Epithelial cell of prostate (primary cell): ENCODE measurements around the gene MAPK12.
A peak's percentile ranks its signal among the peaks of the same experiment; 100 is the strongest.

Experiments used
- DNase-seq: peaks from one replicate; pipeline ENCODE4 v3.0.0-alpha.2; 2011; ENCODE audit warnings: low read depth, low spot score
- H3K27ac ChIP-seq: fragments of 450-650 bp; 2 replicates; pipeline ENCODE4 v1.5.1; 2017; ENCODE audit warnings: mild to moderate bottlenecking

Gene MAPK12

GRCh38 chr22:50261615-50262459, at the start of gene MAPK12:
Gene MAPK12 (minus strand): TSS chr22:50261683. CDS start chr22:50261509, 174 bp downstream.
- H3K27ac ChIP-seq = peak within 1 kb of the TSS; percentile 5
- DNase-seq = no peak

- DNase-seq = no peak
- H3K27ac ChIP-seq = no peak overlapping the region
Measured at GRCh38 chr22:50310949-50311444, 49.5 kb upstream of the MAPK12 start.

- H3K27ac ChIP-seq = no peak overlapping the region
- DNase-seq = no peak
Measured at GRCh38 chr22:50310031-50310722, 48.7 kb upstream of the MAPK12 start.

GRCh38 chr22:50309601-50309991, 48.1 kb upstream of the MAPK12 start:
- no peak overlapping the region for H3K27ac ChIP-seq
- no peak for DNase-seq

GRCh38 chr22:50308986-50309600, 47.6 kb upstream of the MAPK12 start:
- no peak overlapping the region for H3K27ac ChIP-seq
- no peak for DNase-seq

- H3K27ac ChIP-seq = no peak overlapping the region
Measured at GRCh38 chr22:50308597-50308935, 47.1 kb upstream of the MAPK12 start.

GRCh38 chr22:50307890-50308596, 46.6 kb upstream of the MAPK12 start:
- no peak overlapping the region for H3K27ac ChIP-seq
- DNase-seq = no peak

More at GRCh38 chr22:50308597-50308935, 47.1 kb upstream of the MAPK12 start:
- DNase-seq = no peak

- H3K27ac ChIP-seq = peak within 1 kb of the TSS; percentile 99
- no peak for DNase-seq
Measured at GRCh38 chr22:50306753-50307749, 45.6 kb upstream of the MAPK12 start, which contains the start of gene PLXNB2. Gene PLXNB2 (minus strand): TSS chr22:50307646. CDS start chr22:50290584, 17,062 bp downstream.

GRCh38 chr22:50305923-50306566, 44.6 kb upstream of the MAPK12 start:
- peak overlapping the region; percentile 99 for H3K27ac ChIP-seq
- peak; percentile 92 for DNase-seq

GRCh38 chr22:50305393-50305922, 44.0 kb upstream of the MAPK12 start:
- peak overlapping the region; percentile 99 for H3K27ac ChIP-seq
- DNase-seq = no peak

GRCh38 chr22:50304528-50305392, 43.3 kb upstream of the MAPK12 start:
- DNase-seq = no peak
- peak overlapping the region; percentile 99 for H3K27ac ChIP-seq

GRCh38 chr22:50303848-50304527, 42.5 kb upstream of the MAPK12 start:
- H3K27ac ChIP-seq = peak overlapping the region; percentile 99
- DNase-seq = no peak

GRCh38 chr22:50303515-50303847, 42.0 kb upstream of the MAPK12 start:
- peak overlapping the region; percentile 99 for H3K27ac ChIP-seq
- DNase-seq = no peak

GRCh38 chr22:50302564-50302963, 41.1 kb upstream of the MAPK12 start:
- peak overlapping the region; percentile 99 for H3K27ac ChIP-seq
- no peak for DNase-seq

GRCh38 chr22:50302041-50302541, 40.6 kb upstream of the MAPK12 start:
- H3K27ac ChIP-seq = peak overlapping the region; percentile 99
- DNase-seq = no peak

- no peak for DNase-seq
- peak overlapping the region; percentile 99 for H3K27ac ChIP-seq
Measured at GRCh38 chr22:50301581-50301991, 40.1 kb upstream of the MAPK12 start.
